ENCODE data around the gene LUZP1. TPM values are rescaled to one million over a fixed set of nuclear protein-coding genes. Genes with fewer than 3 reads are reported as not detected.

LUZP1 gene
- total RNA-seq, 6 experiments from 2014 or later = 47.3 to 55.6 (median 53.0) TPM

- no peak overlapping the region for H3K4me3 Mint-ChIP-seq
- H3K27me3 Mint-ChIP-seq (ENCODE audit: insufficient read depth) = no peaks in the 10 kb centered on the region; the same call in 1 of the 2 replicates
- peaks cover 9% of the 10 kb centered on the region; the same call in 1 of the 2 replicates for H3K36me3 Mint-ChIP-seq (ENCODE audit: low read depth)
- H3K4me1 Mint-ChIP-seq (ENCODE audit: low read depth) = peaks cover 52% of the 10 kb centered on the region
- no peak for TF ChIP-seq CTCF (IDR thresholded peaks at IDR 0.05)
- no peak overlapping the region for H3K27ac Mint-ChIP-seq
- H3K9me3 Mint-ChIP-seq = no peaks in the 10 kb centered on the region
- no peak for DNase-seq
These were observed 11.7 kb downstream of the LUZP1 start for GRCh38 chr1:23156940-23157339.

- H3K36me3 Mint-ChIP-seq (ENCODE audit: low read depth) = peaks cover 13% of the 10 kb centered on the region; the same call in 1 of the 2 replicates
- H3K4me3 Mint-ChIP-seq = no peak overlapping the region
- DNase-seq = no peak
- no peak overlapping the region for H3K27ac Mint-ChIP-seq
- no peak for TF ChIP-seq CTCF (IDR thresholded peaks at IDR 0.05)
- peaks cover 62% of the 10 kb centered on the region for H3K4me1 Mint-ChIP-seq (ENCODE audit: low read depth)
- no peaks in the 10 kb centered on the region for H3K27me3 Mint-ChIP-seq (ENCODE audit: insufficient read depth)
- H3K9me3 Mint-ChIP-seq = no peaks in the 10 kb centered on the region
These were observed 15.5 kb downstream of the LUZP1 start for GRCh38 chr1:23152966-23153684.

- Mint-ChIP-seq H3K27me3 (ENCODE audit: insufficient read depth) (no peaks in the 10 kb centered on the region), H3K36me3 (ENCODE audit: low read depth) (peaks cover 13% of the 10 kb centered on the region; the same call in 1 of the 2 replicates), H3K4me1 (ENCODE audit: low read depth) (peaks cover 57% of the 10 kb centered on the region), H3K4me3 (no peak overlapping the region), H3K27ac (no peak overlapping the region), H3K9me3 (no peaks in the 10 kb centered on the region)
- no peak for DNase-seq
- no peak for TF ChIP-seq CTCF (IDR thresholded peaks at IDR 0.05)
These were observed 17.9 kb downstream of the LUZP1 start for GRCh38 chr1:23150742-23151141.

GRCh38 chr1:23150125-23150524 is 18.5 kb downstream of the LUZP1 start:
- Mint-ChIP-seq H3K36me3 (ENCODE audit: low read depth) (peaks cover 13% of the 10 kb centered on the region; the same call in 1 of the 2 replicates), H3K27ac (no peak overlapping the region), H3K27me3 (ENCODE audit: insufficient read depth) (no peaks in the 10 kb centered on the region), H3K4me3 (no peak overlapping the region), H3K9me3 (no peaks in the 10 kb centered on the region), H3K4me1 (ENCODE audit: low read depth) (peaks cover 51% of the 10 kb centered on the region)
- TF ChIP-seq CTCF (IDR thresholded peaks at IDR 0.05) = no peak
- DNase-seq = no peak

- no peak for DNase-seq
- peaks cover 9% of the 10 kb centered on the region; the same call in 1 of the 2 replicates for H3K36me3 Mint-ChIP-seq (ENCODE audit: low read depth)
These were observed 19.5 kb downstream of the LUZP1 start for GRCh38 chr1:23149114-23149513.

More at GRCh38 chr1:23149114-23149513, 19.5 kb downstream of the LUZP1 start:
- no peak for TF ChIP-seq CTCF (IDR thresholded peaks at IDR 0.05)
- no peak overlapping the region for H3K4me3 Mint-ChIP-seq
- peaks cover 44% of the 10 kb centered on the region for H3K4me1 Mint-ChIP-seq (ENCODE audit: low read depth)
- H3K9me3 Mint-ChIP-seq = no peaks in the 10 kb centered on the region
- H3K27ac Mint-ChIP-seq = no peak overlapping the region
- no peaks in the 10 kb centered on the region; the same call in 1 of the 2 replicates for H3K27me3 Mint-ChIP-seq (ENCODE audit: insufficient read depth)

All from HFFc6 (cell line).